GM10266 (cell line): ENCODE results near the gene MTHFD1L.
A peak's percentile ranks its signal among the peaks of the same experiment; 100 is the strongest.

ENCODE experiments used
- DNase-seq: peaks from one replicate; pipeline ENCODE4 v3.0.0; 2012; ENCODE audit errors: extremely low spot score
- TF ChIP-seq, protein P1 (sequence below): IDR thresholded peaks from 2 replicates; pipeline ENCODE4 v1.5.1; 2012; ENCODE audit warnings: mild to moderate bottlenecking, low read depth; ENCODE audit not compliant: control insufficient read depth, insufficient read depth; ENCODE audit errors: missing control alignments

Gene MTHFD1L

GRCh38 chr6:150999576-150999975 is 134.1 kb downstream of the MTHFD1L start:
- TF ChIP-seq, protein P1, sequence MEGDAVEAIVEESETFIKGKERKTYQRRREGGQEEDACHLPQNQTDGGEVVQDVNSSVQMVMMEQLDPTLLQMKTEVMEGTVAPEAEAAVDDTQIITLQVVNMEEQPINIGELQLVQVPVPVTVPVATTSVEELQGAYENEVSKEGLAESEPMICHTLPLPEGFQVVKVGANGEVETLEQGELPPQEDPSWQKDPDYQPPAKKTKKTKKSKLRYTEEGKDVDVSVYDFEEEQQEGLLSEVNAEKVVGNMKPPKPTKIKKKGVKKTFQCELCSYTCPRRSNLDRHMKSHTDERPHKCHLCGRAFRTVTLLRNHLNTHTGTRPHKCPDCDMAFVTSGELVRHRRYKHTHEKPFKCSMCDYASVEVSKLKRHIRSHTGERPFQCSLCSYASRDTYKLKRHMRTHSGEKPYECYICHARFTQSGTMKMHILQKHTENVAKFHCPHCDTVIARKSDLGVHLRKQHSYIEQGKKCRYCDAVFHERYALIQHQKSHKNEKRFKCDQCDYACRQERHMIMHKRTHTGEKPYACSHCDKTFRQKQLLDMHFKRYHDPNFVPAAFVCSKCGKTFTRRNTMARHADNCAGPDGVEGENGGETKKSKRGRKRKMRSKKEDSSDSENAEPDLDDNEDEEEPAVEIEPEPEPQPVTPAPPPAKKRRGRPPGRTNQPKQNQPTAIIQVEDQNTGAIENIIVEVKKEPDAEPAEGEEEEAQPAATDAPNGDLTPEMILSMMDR: no peak
- no peak for DNase-seq

- TF ChIP-seq, protein P1: no peak
- DNase-seq: peak; percentile 39
These were observed 136.0 kb downstream of the MTHFD1L start for GRCh38 chr6:151001387-151002056.

GRCh38 chr6:151002057-151002450 is 136.6 kb downstream of the MTHFD1L start:
- TF ChIP-seq, protein P1: no peak
- no peak for DNase-seq

- TF ChIP-seq, protein P1: no peak
- DNase-seq: no peak
These were observed 137.0 kb downstream of the MTHFD1L start for GRCh38 chr6:151002491-151002935.

DNA sequence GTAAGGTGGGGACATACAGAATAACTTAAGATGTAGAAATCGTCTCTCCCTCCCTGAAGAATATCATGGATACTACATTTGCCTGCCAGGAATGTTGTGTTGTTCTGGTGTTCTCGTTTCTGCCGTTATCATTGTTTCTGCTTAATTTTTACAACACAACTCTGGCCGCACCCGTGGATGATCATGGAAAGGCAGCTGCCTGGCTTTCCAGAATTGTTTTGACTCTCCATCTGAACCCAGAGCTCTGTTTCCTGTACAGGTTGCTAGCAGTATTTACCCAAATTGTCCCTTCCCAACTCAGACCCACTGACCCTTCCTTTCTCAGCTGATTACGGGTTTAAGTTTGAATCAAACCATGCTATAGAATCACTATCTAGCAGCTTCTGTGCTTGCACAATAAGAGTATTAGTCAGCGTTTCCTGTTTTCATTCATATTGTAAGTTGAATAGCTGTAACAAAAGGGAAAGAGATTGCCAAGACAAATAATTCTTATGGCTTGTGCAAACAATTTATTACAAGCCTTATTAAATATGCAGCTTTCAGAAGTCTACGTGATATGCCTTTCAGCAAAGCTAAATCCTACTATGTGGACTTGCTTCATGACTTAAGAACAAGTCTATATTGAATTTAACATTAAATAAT is 139.0 kb downstream of the MTHFD1L start:
- TF ChIP-seq, protein P1: no peak
- DNase-seq: no peak

DNA sequence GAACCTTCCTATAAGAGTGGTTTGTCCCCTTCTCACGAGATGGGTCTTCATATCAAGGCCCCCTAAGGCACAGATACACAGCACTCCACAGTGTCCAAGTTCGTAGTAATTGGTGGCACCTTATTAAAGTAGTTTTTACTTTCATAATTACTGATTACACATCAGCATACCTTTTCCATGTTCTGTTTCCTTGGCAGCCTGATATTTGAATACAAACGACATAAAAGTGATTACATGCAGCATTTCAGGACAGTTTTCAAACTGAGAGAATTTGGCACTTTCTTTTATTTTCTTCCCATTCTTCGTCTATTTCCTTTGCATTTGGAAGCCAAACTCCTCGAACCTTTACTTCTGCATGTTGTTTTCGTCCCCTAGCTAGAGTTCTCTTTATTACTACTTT is 139.7 kb downstream of the MTHFD1L start:
- TF ChIP-seq, protein P1: no peak
- no peak for DNase-seq
